K562 (cell line): Measurements from ENCODE around the gene TUT1. TPM values are rescaled to one million over a fixed set of nuclear protein-coding genes. Genes with fewer than 3 reads are reported as not detected.

Source experiments
- ARID4B ChIP-seq: sonication (generic); formaldehyde crosslinking; IDR thresholded peaks from 2 replicates; pipeline ENCODE4 v1.8.0; 2022; ENCODE audit warnings: mild to moderate bottlenecking, missing genetic modification reagents
- DPF2 ChIP-seq: fragments of 450-650 bp; IDR thresholded peaks from 2 replicates; pipeline ENCODE4 v1.6.1; 2016
- E2F4 ChIP-seq: sonication (generic); formaldehyde crosslinking; IDR thresholded peaks from 2 replicates; pipeline ENCODE4 v1.8.0; 2022; ENCODE audit warnings: mild to moderate bottlenecking, low read depth, missing genetic modification reagents
- ELF4 ChIP-seq: fragments of 450-650 bp; formaldehyde crosslinking; IDR thresholded peaks from 2 replicates; pipeline ENCODE4 v1.4.0; 2022; ENCODE audit warnings: missing genetic modification characterization
- ESRRA ChIP-seq: fragments of 450-650 bp; IDR thresholded peaks from 2 replicates; pipeline ENCODE4 v1.6.1; 2014; ENCODE audit warnings: low read depth, mild to moderate bottlenecking, moderate library complexity, borderline replicate concordance
- FOXJ2 ChIP-seq: fragments of 200-800 bp; sonication (Bioruptor generic); IDR thresholded peaks from 2 replicates; pipeline ENCODE4 v1.6.1; 2016; ENCODE audit warnings: missing genetic modification characterization, missing compliant biosample characterization
- GTF2A2 ChIP-seq: IDR thresholded peaks from 2 replicates; pipeline ENCODE4 v1.6.1; 2016; ENCODE audit warnings: mild to moderate bottlenecking, missing genetic modification characterization, missing compliant biosample characterization
- HDAC6 ChIP-seq: IDR thresholded peaks from 2 replicates; pipeline ENCODE4 v1.6.1; 2012; ENCODE audit warnings: low read depth, mild to moderate bottlenecking, control low read depth, inconsistent platforms, low read length, moderate library complexity
- HNRNPH1 ChIP-seq: fragments of 200-400 bp; formaldehyde crosslinking; optimal IDR thresholded peaks from 2 replicates; pipeline ENCODE3; 2017; ENCODE audit warnings: low read depth, mild to moderate bottlenecking, low read length, moderate library complexity
- ILF3 ChIP-seq: fragments of 450-650 bp; IDR thresholded peaks from 2 replicates; pipeline ENCODE4 v1.6.1; 2018; ENCODE audit warnings: antibody characterized with exemption, mild to moderate bottlenecking, moderate library complexity, borderline replicate concordance
- IRF2 ChIP-seq: sonication (generic); formaldehyde crosslinking; IDR thresholded peaks from 2 replicates; pipeline ENCODE4 v1.8.1; 2022; ENCODE audit warnings: mild to moderate bottlenecking, missing genetic modification reagents
- MTF1 ChIP-seq: fragments of 250-450 bp; sonication (Bioruptor Pico); IDR thresholded peaks from 2 replicates; pipeline ENCODE4 v1.9.0; 2021; ENCODE audit warnings: moderate library complexity, mild to moderate bottlenecking, inconsistent platforms, borderline replicate concordance
- NONO ChIP-seq, 2 experiments: fragments of 200-400 bp in 1 of 2; fragments of 450-650 bp in 1 of 2; formaldehyde crosslinking in 1 of 2; IDR thresholded peaks; 2 replicates each; pipeline ENCODE4 v1.6.1; 2017; ENCODE audit warnings: low read depth in 2 of 2, mild to moderate bottlenecking in 2 of 2, moderate library complexity in 2 of 2, low read length in 1 of 2
- NR4A1 ChIP-seq, 2 experiments: fragments of 250-450 bp in 1 of 2; fragments of 450-650 bp in 1 of 2; sonication (Bioruptor Pico) in 1 of 2; IDR thresholded peaks; 2 replicates each; pipeline versions ENCODE4 v1.4.0 to v1.6.1; 2016 to 2020; ENCODE audit warnings: mild to moderate bottlenecking in 2 of 2, missing compliant biosample characterization in 1 of 2, missing genetic modification characterization in 1 of 2, moderate library complexity in 1 of 2
- RBM22 ChIP-seq: fragments of 200-400 bp; formaldehyde crosslinking; IDR thresholded peaks from 2 replicates; pipeline ENCODE4 v1.6.1; 2018; ENCODE audit warnings: low read length, low read depth; ENCODE audit not compliant: poor library complexity, severe bottlenecking
- RFX5 ChIP-seq: IDR thresholded peaks from 2 replicates; pipeline ENCODE4 v1.6.1; 2011; ENCODE audit warnings: low read depth, mild to moderate bottlenecking, improper control_type of control experiment, low read length
- TGIF2 ChIP-seq: sonication (generic); formaldehyde crosslinking; IDR thresholded peaks from 2 replicates; pipeline ENCODE4 v1.8.1; 2022; ENCODE audit warnings: mild to moderate bottlenecking, missing genetic modification reagents, moderate library complexity
- THAP7 ChIP-seq: fragments of 250-450 bp; sonication (Bioruptor Pico); IDR thresholded peaks from 2 replicates; pipeline ENCODE4 v1.5.0; 2021
- YY1 ChIP-seq, 3 experiments: IDR thresholded peaks; 2 replicates each; pipeline ENCODE4 v1.6.1; 2011; ENCODE audit warnings: low read length in 2 of 3, mild to moderate bottlenecking in 2 of 3, moderate library complexity in 2 of 3, borderline replicate concordance in 1 of 3, control low read depth in 1 of 3, low read depth in 1 of 3; ENCODE audit not compliant: insufficient read depth in 3 of 3, insufficient replicate concordance in 2 of 3, control insufficient read depth in 1 of 3, insufficient read length in 1 of 3; ENCODE audit errors: extremely low read depth in 1 of 3
- ZBTB17 ChIP-seq: fragments of 450-650 bp; formaldehyde crosslinking; IDR thresholded peaks from 2 replicates; pipeline ENCODE4 v1.4.0; 2020; ENCODE audit warnings: mild to moderate bottlenecking
- ZNF143 ChIP-seq: sonication (generic); formaldehyde crosslinking; IDR thresholded peaks from 2 replicates; pipeline ENCODE4 v1.9.0; 2022; ENCODE audit warnings: mild to moderate bottlenecking, missing genetic modification reagents
- polyA plus RNA-seq, 8 experiments: library from polyadenylated mRNA; depleted of rRNA in 4 of 8; stranded (reverse) in 5 of 8; unstranded in 3 of 8; fragments of >200 nt; fragmentation: Nextera tagmentation in 2 of 8; fragmentation: Illumina TruSeq in 1 of 8; extraction: Ambion mirVana in 2 of 8; extraction: Trizol in 1 of 8; gene quantifications; 2 replicates each; pipeline versions ENCODE4 v1.2.1 to v1.2.3, GENCODE V29; 2011 to 2014; ENCODE audit warnings: inconsistent platforms in 1 of 8, missing spikeins in 1 of 8
- total RNA-seq, 7 experiments: library from RNA; depleted of rRNA in 6 of 7; stranded (reverse); fragments of >200 nt in 6 of 7; fragmentation: Illumina TruSeq in 2 of 7; extraction: Trizol in 2 of 7; gene quantifications; 2 replicates each; pipeline versions ENCODE4 v1.2.1 to v1.2.3, GENCODE V29; 2011 to 2021; ENCODE audit warnings: low replicate concordance in 1 of 7

The TUT1 gene
- total and polyA plus RNA-seq, 9 of the 15 experiments (the other 6 are each of a cell fraction or from before 2014, with no cell fraction given): 0.66 to 44.3 (median 15.7) TPM

- TF ChIP-seq ELF4 (CRISPR knock-in tag) (0 out of 2 replicates have a peak, but pooled peaks have one; percentile 19), TGIF2 (CRISPR knock-in tag) (no peak), YY1 (IDR thresholded peaks at IDR 0.05; ENCODE audit: borderline replicate concordance in 1 of 3, control insufficient read depth in 1 of 3, extremely low read depth in 1 of 3, insufficient read depth in 3 of 3, insufficient read length in 1 of 3, insufficient replicate concordance in 2 of 3, low read depth in 1 of 3, low read length in 2 of 3) (peak; percentile 84 to 93 (median 89)), IRF2 (CRISPR knock-in tag) (no peak), MTF1 (no peak), HDAC6 (no peak), RFX5 (no peak), DPF2 (no peak), THAP7 (CRISPR knock-in tag) (no peak), RBM22 (no peak), HNRNPH1 (no peak), FOXJ2 (peak; percentile 72; the same call in 1 of the 2 replicates), NONO (IDR thresholded peaks at IDR 0.05; ENCODE audit: low read depth in 2 of 2, low read length in 1 of 2) (peak in 1 of 2 experiments; percentile 41; a peak in 1 of 4 replicates), NR4A1 (CRISPR knock-in tag; IDR thresholded peaks at IDR 0.05) (no peak), NR4A1 (tag; IDR thresholded peaks at IDR 0.05) (no peak), ILF3 (no peak), ARID4B (CRISPR knock-in tag) (no peak), E2F4 (no peak), ZNF143 (no peak), GTF2A2 (tag) (peak; percentile 54; the same call in 1 of the 2 replicates), ESRRA (peak; percentile 11), ZBTB17 (CRISPR knock-in tag) (peak; percentile 55; the same call in 1 of the 2 replicates)
Observed at GRCh38 chr11:62573592-62574362, 17.5 kb downstream of the TUT1 start, which contains the start of gene EEF1G (continued).
